PC-3 (cell line): ENCODE data around the gene ENAH. TPM values are rescaled to one million over a fixed set of nuclear protein-coding genes. Genes with fewer than 3 reads are reported as not detected.

ENCODE experiments used
- ATAC-seq: fragments of 200-7000 bp; cut with Tn5 transposase; 2 replicates; pipeline ENCODE4 v1.9.1; 2020; ENCODE audit warnings: mild to moderate bottlenecking, moderate library complexity
- BruUV-seq: library from RNA; stranded (reverse); fragments of 400-500 nt; replicated peaks from 2 replicates; lab custom pipeline; 2021; lab: Mats Ljungman, UMichigan
- CTCF ChIA-PET: fragments of 300-600 bp; sonication (Branson Sonifier 250); formaldehyde crosslinking; loops from one replicate; lab custom pipeline; 2022; ENCODE audit warnings: antibody characterized with exemption; lab: Charles Lee
- POLR2A ChIA-PET: fragments of 300-600 bp; sonication (Branson Sonifier 250); formaldehyde crosslinking; loops from one replicate; lab custom pipeline; 2022; ENCODE audit warnings: antibody characterized with exemption; ENCODE audit not compliant: unreplicated experiment; lab: Charles Lee
- DNase-seq: peaks from one replicate; pipeline ENCODE4 v3.0.0-alpha.2; 2015
- H2AFZ ChIP-seq: fragments of 300-600 bp; sonication (generic); 2 replicates; pipeline ENCODE4 v1.6.0; 2016; ENCODE audit warnings: antibody characterized with exemption, low read length
- H3F3A ChIP-seq: fragments of 300-600 bp; sonication (generic); one replicate; pipeline ENCODE4 v1.6.0; 2017; ENCODE audit warnings: antibody characterized with exemption, low read length, control low read depth, mild to moderate bottlenecking; ENCODE audit not compliant: unreplicated experiment
- H3K27ac ChIP-seq: fragments of 300-600 bp; sonication (generic); 2 replicates; pipeline ENCODE4 v1.5.1; 2016; ENCODE audit warnings: mild to moderate bottlenecking, low read length
- H3K27me3 ChIP-seq: fragments of 300-600 bp; sonication (generic); 2 replicates; pipeline ENCODE4 v1.6.1; 2016; ENCODE audit warnings: low read length, mixed read lengths
- H3K36me3 ChIP-seq: fragments of 300-600 bp; sonication (generic); 2 replicates; pipeline ENCODE4 v1.6.1; 2016; ENCODE audit warnings: low read depth, mixed run types, low read length, mixed read lengths
- H3K4me1 ChIP-seq: fragments of 300-600 bp; sonication (generic); 2 replicates; pipeline ENCODE4 v1.5.1; 2016; ENCODE audit warnings: low read length; ENCODE audit not compliant: insufficient read depth
- H3K4me2 ChIP-seq: fragments of 300-600 bp; sonication (generic); 2 replicates; pipeline ENCODE4 v1.6.0; 2016; ENCODE audit warnings: low read length
- H3K4me3 ChIP-seq: fragments of 300-600 bp; sonication (generic); 2 replicates; pipeline ENCODE4 v1.5.1; 2016; ENCODE audit warnings: mild to moderate bottlenecking, low read length, mixed read lengths
- H3K79me2 ChIP-seq: fragments of 300-600 bp; sonication (generic); 2 replicates; pipeline ENCODE4 v1.6.1; 2017; ENCODE audit warnings: low read length, mixed read lengths
- H3K9ac ChIP-seq: fragments of 300-600 bp; sonication (generic); 2 replicates; pipeline ENCODE4 v1.6.0; 2016; ENCODE audit warnings: mild to moderate bottlenecking, low read length
- H3K9me2 ChIP-seq: fragments of 300-600 bp; sonication (generic); replicated peaks from 2 replicates; pipeline ENCODE4 v1.6.1; 2016; ENCODE audit warnings: mixed run types, low read length, mixed read lengths
- H3K9me3 ChIP-seq: fragments of 300-600 bp; sonication (generic); 2 replicates; pipeline ENCODE4 v1.6.1; 2016; ENCODE audit warnings: low read length, mixed read lengths
- H4K20me1 ChIP-seq: fragments of 300-600 bp; sonication (generic); 2 replicates; pipeline ENCODE4 v1.6.1; 2016; ENCODE audit warnings: low read length, mixed read lengths
- CTCF ChIP-seq: fragments of 300-600 bp; sonication (generic); conservative IDR thresholded peaks from 2 replicates; pipeline ENCODE4 v1.5.1; 2017; ENCODE audit warnings: antibody characterized with exemption, low read depth, mild to moderate bottlenecking, low read length
- EZH2 ChIP-seq: fragments of 300-600 bp; sonication (generic); IDR thresholded peaks from one replicate; pipeline ENCODE4 v1.6.1; 2017; ENCODE audit warnings: antibody characterized with exemption, mild to moderate bottlenecking, low read length; ENCODE audit not compliant: unreplicated experiment
- EZH2phosphoT487 ChIP-seq: fragments of 300-600 bp; sonication (generic); IDR thresholded peaks from 2 replicates; pipeline ENCODE4 v1.6.1; 2018; ENCODE audit warnings: mild to moderate bottlenecking, antibody characterized with exemption, low read length, borderline replicate concordance
- intact Hi-C: fragments of 100-400 bp; cut with micrococcal nuclease; formaldehyde crosslinking; loops from 2 replicates; pipeline ENCODE4 v1.9.0; 2023
- total RNA-seq: library from RNA; depleted of rRNA; stranded (reverse); fragments of >200 nt; gene quantifications from 2 replicates; pipeline ENCODE4 v1.2.3, GENCODE V29; 2014

The ENAH gene
- total RNA-seq, 1 experiment from 2014 or later: 96.6 TPM

GRCh38 chr1:225525377-225525776 is 127.5 kb downstream of the ENAH start:
- no peaks in the 10 kb centered on the region for H3K9me3 ChIP-seq
- H3K4me3 ChIP-seq: no peak overlapping the region
- H3K36me3 ChIP-seq: peaks cover 10% of the 10 kb centered on the region
- no peaks in the 10 kb centered on the region for H4K20me1 ChIP-seq
- BruUV-seq: no TSS peak
- no peak overlapping the region for H3K27ac ChIP-seq
- intact Hi-C loops: no loop called here
- H3K9me2 ChIP-seq: no peaks in the 10 kb centered on the region
- DNase-seq (no peak), ATAC-seq (no peak)
- H3K9ac ChIP-seq: no peak overlapping the region
- TF ChIP-seq CTCF (no peak), EZH2 (no peak), EZH2phosphoT487 (no peak)
- no peaks in the 10 kb centered on the region for H3K79me2 ChIP-seq
- H3K27me3 ChIP-seq: no peaks in the 10 kb centered on the region
- no peaks in the 10 kb centered on the region for H3K4me1 ChIP-seq
- no peaks in the 10 kb centered on the region for H3F3A ChIP-seq
- H3K4me2 ChIP-seq: no peak overlapping the region
- H2AFZ ChIP-seq: no peak overlapping the region
- ChIA-PET CTCF (no interaction called here), POLR2A (no interaction called here)

GRCh38 chr1:225524570-225524969 is 128.4 kb downstream of the ENAH start:
- Histone ChIP-seq H3K4me2 (no peak overlapping the region), H3K79me2 (no peaks in the 10 kb centered on the region), H3K27ac (no peak overlapping the region), H3K9me3 (no peaks in the 10 kb centered on the region), H3K36me3 (peaks cover 3% of the 10 kb centered on the region; the same call in 1 of the 2 replicates), H4K20me1 (no peaks in the 10 kb centered on the region), H3F3A (no peaks in the 10 kb centered on the region), H3K27me3 (no peaks in the 10 kb centered on the region), H2AFZ (no peak overlapping the region), H3K4me3 (no peak overlapping the region), H3K4me1 (no peaks in the 10 kb centered on the region), H3K9ac (no peak overlapping the region), H3K9me2 (no peaks in the 10 kb centered on the region)
- intact Hi-C loops: no loop called here
- POLR2A ChIA-PET: no interaction called here
- no TSS peak for BruUV-seq
- ATAC-seq (no peak), DNase-seq (no peak)
- TF ChIP-seq EZH2 (no peak), CTCF (no peak), EZH2phosphoT487 (no peak)
- CTCF ChIA-PET: no interaction called here

- Histone ChIP-seq H3K79me2 (no peaks in the 10 kb centered on the region), H4K20me1 (no peaks in the 10 kb centered on the region), H3K4me3 (no peak overlapping the region), H3K4me1 (no peaks in the 10 kb centered on the region), H3K4me2 (no peak overlapping the region), H3F3A (no peaks in the 10 kb centered on the region), H3K27ac (no peak overlapping the region), H3K27me3 (no peaks in the 10 kb centered on the region), H3K9me3 (no peaks in the 10 kb centered on the region), H2AFZ (no peak overlapping the region), H3K9me2 (no peaks in the 10 kb centered on the region), H3K36me3 (peaks cover under 1% of the 10 kb centered on the region; the same call in 1 of the 2 replicates), H3K9ac (no peak overlapping the region)
- no peak for TF ChIP-seq EZH2
- no peak for TF ChIP-seq CTCF
- no peak for TF ChIP-seq EZH2phosphoT487
- ChIA-PET POLR2A (no interaction called here), CTCF (interaction anchor here (0.5 kb wide), 1 partner anchor 41 kb away, joined by 5 read pairs; no protein-coding TSS in a partner anchor)
- DNase-seq (no peak), ATAC-seq (peak; percentile 29; the same call in 1 of the 2 replicates)
- no TSS peak for BruUV-seq
- intact Hi-C loops: loop anchor here (1.0 kb wide), 1 partner anchor 9 kb away; no protein-coding TSS in a partner anchor
These were observed 129.5 kb downstream of the ENAH start for GRCh38 chr1:225523263-225523950.
